22Rv1 (cell line): ENCODE results near the gene RAB1B.

Experiments
- H3K27ac ChIP-seq: fragments of 450-650 bp; 2 replicates; pipeline ENCODE4 v1.5.1; 2017
- ZFX ChIP-seq: fragments of 450-650 bp; IDR thresholded peaks from 2 replicates; pipeline ENCODE4 v1.6.1; 2017; ENCODE audit warnings: antibody characterized with exemption, borderline replicate concordance
- TF ChIP-seq, protein P1 (sequence below): fragments of 450-650 bp; IDR thresholded peaks from 2 replicates; pipeline ENCODE4 v1.5.1; 2017; ENCODE audit warnings: mild to moderate bottlenecking

RAB1B gene

GRCh38 chr11:66323684-66324083, 55.2 kb downstream of the RAB1B start:
- TF ChIP-seq, protein P1, sequence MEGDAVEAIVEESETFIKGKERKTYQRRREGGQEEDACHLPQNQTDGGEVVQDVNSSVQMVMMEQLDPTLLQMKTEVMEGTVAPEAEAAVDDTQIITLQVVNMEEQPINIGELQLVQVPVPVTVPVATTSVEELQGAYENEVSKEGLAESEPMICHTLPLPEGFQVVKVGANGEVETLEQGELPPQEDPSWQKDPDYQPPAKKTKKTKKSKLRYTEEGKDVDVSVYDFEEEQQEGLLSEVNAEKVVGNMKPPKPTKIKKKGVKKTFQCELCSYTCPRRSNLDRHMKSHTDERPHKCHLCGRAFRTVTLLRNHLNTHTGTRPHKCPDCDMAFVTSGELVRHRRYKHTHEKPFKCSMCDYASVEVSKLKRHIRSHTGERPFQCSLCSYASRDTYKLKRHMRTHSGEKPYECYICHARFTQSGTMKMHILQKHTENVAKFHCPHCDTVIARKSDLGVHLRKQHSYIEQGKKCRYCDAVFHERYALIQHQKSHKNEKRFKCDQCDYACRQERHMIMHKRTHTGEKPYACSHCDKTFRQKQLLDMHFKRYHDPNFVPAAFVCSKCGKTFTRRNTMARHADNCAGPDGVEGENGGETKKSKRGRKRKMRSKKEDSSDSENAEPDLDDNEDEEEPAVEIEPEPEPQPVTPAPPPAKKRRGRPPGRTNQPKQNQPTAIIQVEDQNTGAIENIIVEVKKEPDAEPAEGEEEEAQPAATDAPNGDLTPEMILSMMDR = no peak
- TF ChIP-seq ZFX = no peak
- no peak overlapping the region for H3K27ac ChIP-seq

DNA sequence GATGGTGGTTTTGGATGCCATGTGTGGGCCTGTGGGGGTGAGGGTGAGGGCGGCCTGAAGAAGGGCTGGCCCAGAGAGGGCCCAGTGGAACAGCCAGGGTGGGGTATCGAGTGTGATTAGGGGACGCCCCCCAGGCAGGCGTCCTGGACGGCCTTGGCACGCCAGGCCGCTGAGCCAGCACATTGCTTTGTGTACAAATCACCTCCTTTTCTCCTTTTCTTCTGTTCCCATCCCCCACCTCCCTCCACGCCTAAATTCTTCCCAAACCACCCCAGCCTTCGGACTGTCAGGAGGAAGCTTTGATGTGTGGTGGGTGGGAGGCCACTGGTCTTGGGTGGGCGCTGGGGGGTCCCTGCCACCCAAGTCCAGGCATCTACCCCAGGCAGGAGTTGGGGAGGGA, 56.2 kb downstream of the RAB1B start:
- H3K27ac ChIP-seq = no peak overlapping the region
- no peak for TF ChIP-seq ZFX
- TF ChIP-seq, protein P1 = no peak

GRCh38 chr11:66325263-66325671, 56.8 kb downstream of the RAB1B start:
- H3K27ac ChIP-seq = no peak overlapping the region
- TF ChIP-seq ZFX = no peak
- TF ChIP-seq, protein P1 = no peak

DNA sequence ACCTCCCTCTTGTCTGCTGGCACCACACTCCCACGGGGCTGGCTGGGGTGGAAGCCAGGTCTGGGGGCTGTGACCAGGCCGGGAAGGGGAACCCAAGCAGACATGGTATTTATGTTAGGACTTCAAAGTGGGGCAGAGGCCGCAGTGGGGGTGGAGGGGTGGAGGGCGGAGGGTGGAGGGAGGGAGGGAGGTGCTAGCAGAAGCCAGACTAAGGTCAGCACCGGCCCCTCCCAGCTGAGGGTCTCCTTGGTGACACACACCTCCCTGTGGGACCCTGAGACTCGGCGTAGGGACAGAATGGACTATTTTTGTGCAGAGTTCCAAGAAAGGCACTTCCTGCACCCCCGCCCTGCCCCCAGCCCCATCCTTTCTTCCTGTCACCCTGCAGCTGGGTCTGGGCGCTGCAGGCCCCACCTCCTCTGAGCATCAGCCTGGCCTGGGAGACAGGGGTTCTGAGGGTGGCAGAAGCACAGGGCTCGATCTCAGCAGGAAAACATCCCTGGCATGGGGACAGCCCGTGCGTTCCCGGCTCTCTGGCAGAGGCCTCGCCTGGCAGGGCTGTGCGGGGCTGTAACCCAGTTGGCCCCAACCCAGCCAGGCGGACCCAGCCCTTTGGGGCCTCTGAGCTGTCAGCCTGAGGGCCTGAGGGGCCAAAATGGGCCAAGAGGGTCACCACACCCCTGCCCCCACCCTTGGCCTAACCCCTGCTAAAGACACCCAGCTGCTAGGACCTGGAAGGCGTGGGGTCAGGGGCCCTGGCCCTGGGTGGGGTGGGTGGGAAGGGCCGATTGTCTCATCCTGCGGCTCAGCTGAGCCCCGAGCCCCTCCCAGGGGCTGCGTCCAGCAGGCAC, 58.0 kb downstream of the RAB1B start:
- TF ChIP-seq, protein P1 = no peak
- no peak for TF ChIP-seq ZFX
- H3K27ac ChIP-seq = no peak overlapping the region
